Mesothelial cell of epicardium (in vitro differentiated cells): ENCODE measurements around the gene LRRC45. TPM values are rescaled to one million over a fixed set of nuclear protein-coding genes. Genes with fewer than 3 reads are reported as not detected.

ENCODE experiments used
- DNase-seq, 2 experiments: peaks; one replicate each; pipeline ENCODE4 v3.0.0; 2021; ENCODE audit warnings: low spot score in 2 of 2; ENCODE audit not compliant: unreplicated experiment in 2 of 2
- H3K27ac Mint-ChIP-seq: 2 replicates; pipeline ENCODE4 v1.8.0; 2021; ENCODE audit warnings: mixed read lengths
- H3K27me3 Mint-ChIP-seq: 2 replicates; pipeline ENCODE4 v1.8.0; 2021; ENCODE audit warnings: low read depth, mixed read lengths
- H3K36me3 Mint-ChIP-seq: 2 replicates; pipeline ENCODE4 v1.8.0; 2021; ENCODE audit warnings: mixed read lengths
- H3K4me1 Mint-ChIP-seq: 2 replicates; pipeline ENCODE4 v1.8.0; 2021; ENCODE audit warnings: mixed read lengths
- H3K4me3 Mint-ChIP-seq: 2 replicates; pipeline ENCODE4 v1.8.0; 2021; ENCODE audit warnings: mild to moderate bottlenecking, moderate library complexity, mixed read lengths
- H3K9me3 Mint-ChIP-seq: 2 replicates; pipeline ENCODE4 v1.8.0; 2021; ENCODE audit warnings: mixed read lengths
- CTCF ChIP-seq: fragments of 200-600 bp; sonication (generic); IDR thresholded peaks from one replicate; pipeline ENCODE4 v1.5.0; 2021; ENCODE audit warnings: antibody characterized with exemption; ENCODE audit not compliant: unreplicated experiment
- total RNA-seq: library from RNA; stranded (reverse); gene quantifications from 3 replicates; pipeline ENCODE4 v1.2.1, GENCODE V29; 2021

The LRRC45 gene
- total RNA-seq, 1 donor from 2014 or later, result 16.9 TPM

GRCh38 chr17:82024859-82025258 lies 1.8 kb downstream of the LRRC45 start:
- no peak for DNase-seq
- no peaks in the 10 kb centered on the region for H3K27me3 Mint-ChIP-seq
- H3K27ac Mint-ChIP-seq, result no peak overlapping the region
- no peak overlapping the region for H3K4me3 Mint-ChIP-seq
- no peaks in the 10 kb centered on the region for H3K9me3 Mint-ChIP-seq
- no peak for TF ChIP-seq CTCF
- H3K4me1 Mint-ChIP-seq, result peaks cover 18% of the 10 kb centered on the region
- H3K36me3 Mint-ChIP-seq, result peaks cover 3% of the 10 kb centered on the region

GRCh38 chr17:82025401-82026107 lies 2.4 kb downstream of the LRRC45 start:
- no peak for TF ChIP-seq CTCF
- Mint-ChIP-seq H3K36me3 (peaks cover 3% of the 10 kb centered on the region), H3K27me3 (no peaks in the 10 kb centered on the region), H3K27ac (no peak overlapping the region), H3K4me3 (no peak overlapping the region), H3K9me3 (no peaks in the 10 kb centered on the region), H3K4me1 (peaks cover 21% of the 10 kb centered on the region)
- DNase-seq, result no peak

- Mint-ChIP-seq H3K4me3 (no peak overlapping the region), H3K27me3 (no peaks in the 10 kb centered on the region), H3K27ac (no peak overlapping the region), H3K36me3 (peaks cover 3% of the 10 kb centered on the region), H3K9me3 (no peaks in the 10 kb centered on the region), H3K4me1 (peaks cover 17% of the 10 kb centered on the region)
- DNase-seq, result no peak
- TF ChIP-seq CTCF, result no peak
Observed at GRCh38 chr17:82028246-82028645, 5.1 kb downstream of the LRRC45 start.

GRCh38 chr17:82028966-82029365 lies 5.9 kb downstream of the LRRC45 start:
- H3K4me3 Mint-ChIP-seq, result peak overlapping the region; percentile 8

GRCh38 chr17:82029391-82029790 lies 6.3 kb downstream of the LRRC45 start:
- H3K36me3 Mint-ChIP-seq, result peaks cover 3% of the 10 kb centered on the region
- no peaks in the 10 kb centered on the region for H3K27me3 Mint-ChIP-seq
- TF ChIP-seq CTCF, result no peak
- H3K27ac Mint-ChIP-seq, result no peak overlapping the region
- H3K4me3 Mint-ChIP-seq, result peak overlapping the region; percentile 55
- no peak for DNase-seq
- no peaks in the 10 kb centered on the region for H3K9me3 Mint-ChIP-seq
- peaks cover 9% of the 10 kb centered on the region for H3K4me1 Mint-ChIP-seq

More at GRCh38 chr17:82028966-82029365, 5.9 kb downstream of the LRRC45 start:
- TF ChIP-seq CTCF, result no peak
- peaks cover 3% of the 10 kb centered on the region for H3K36me3 Mint-ChIP-seq
- H3K4me1 Mint-ChIP-seq, result peaks cover 13% of the 10 kb centered on the region
- DNase-seq, result no peak
- H3K27me3 Mint-ChIP-seq, result no peaks in the 10 kb centered on the region
- no peak overlapping the region for H3K27ac Mint-ChIP-seq
- H3K9me3 Mint-ChIP-seq, result no peaks in the 10 kb centered on the region
